A673 (cell line): ENCODE measurements around the gene CACNG5.

Experiments used
- EZH2 ChIP-seq: fragments of 200-600 bp; sonication (generic); IDR thresholded peaks from 2 replicates; pipeline ENCODE4 v1.6.1; 2017; ENCODE audit warnings: borderline replicate concordance, low read depth, mild to moderate bottlenecking, mixed read lengths, antibody characterized with exemption, low read length; ENCODE audit not compliant: poor library complexity, severe bottlenecking
- TF ChIP-seq, protein P1 (sequence below): fragments of 300-800, 200-600 bp; sonication (generic); conservative IDR thresholded peaks from 2 replicates; pipeline ENCODE4 v1.5.1; 2017; ENCODE audit warnings: low read depth, mild to moderate bottlenecking, antibody characterized with exemption, low read length, moderate library complexity, mixed read lengths

DNA sequence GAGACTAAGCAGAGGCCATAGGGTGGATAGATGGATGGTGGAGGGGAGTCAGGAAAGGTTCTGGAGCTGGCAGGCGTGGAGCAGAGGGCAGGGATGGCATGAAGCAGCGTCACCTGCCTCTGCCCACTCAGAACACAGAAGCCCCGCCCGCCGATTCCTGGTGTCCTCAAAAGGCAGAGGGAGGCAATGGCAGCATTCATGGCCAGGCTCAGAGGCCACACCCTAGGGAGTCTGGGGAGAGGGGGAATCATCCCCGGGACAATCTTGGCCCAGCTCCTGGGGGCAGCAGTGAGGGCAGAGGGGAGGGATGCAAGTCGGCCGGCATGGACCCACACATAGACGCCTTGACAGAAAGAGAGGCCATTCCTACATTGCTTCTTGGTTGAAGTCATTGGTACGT, 68.9 kb downstream of the CACNG5 start:
- TF ChIP-seq, protein P1, sequence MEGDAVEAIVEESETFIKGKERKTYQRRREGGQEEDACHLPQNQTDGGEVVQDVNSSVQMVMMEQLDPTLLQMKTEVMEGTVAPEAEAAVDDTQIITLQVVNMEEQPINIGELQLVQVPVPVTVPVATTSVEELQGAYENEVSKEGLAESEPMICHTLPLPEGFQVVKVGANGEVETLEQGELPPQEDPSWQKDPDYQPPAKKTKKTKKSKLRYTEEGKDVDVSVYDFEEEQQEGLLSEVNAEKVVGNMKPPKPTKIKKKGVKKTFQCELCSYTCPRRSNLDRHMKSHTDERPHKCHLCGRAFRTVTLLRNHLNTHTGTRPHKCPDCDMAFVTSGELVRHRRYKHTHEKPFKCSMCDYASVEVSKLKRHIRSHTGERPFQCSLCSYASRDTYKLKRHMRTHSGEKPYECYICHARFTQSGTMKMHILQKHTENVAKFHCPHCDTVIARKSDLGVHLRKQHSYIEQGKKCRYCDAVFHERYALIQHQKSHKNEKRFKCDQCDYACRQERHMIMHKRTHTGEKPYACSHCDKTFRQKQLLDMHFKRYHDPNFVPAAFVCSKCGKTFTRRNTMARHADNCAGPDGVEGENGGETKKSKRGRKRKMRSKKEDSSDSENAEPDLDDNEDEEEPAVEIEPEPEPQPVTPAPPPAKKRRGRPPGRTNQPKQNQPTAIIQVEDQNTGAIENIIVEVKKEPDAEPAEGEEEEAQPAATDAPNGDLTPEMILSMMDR = no peak
- TF ChIP-seq EZH2 = no peak
